ENCODE measurements around the gene UBASH3A. TPM values are rescaled to one million over a fixed set of nuclear protein-coding genes. Genes with fewer than 3 reads are reported as not detected.

Gene UBASH3A
- total RNA-seq, 1 experiment from 2014 or later, result not detected

- no peak for DNase-seq (ENCODE audit: extremely low read depth, low read depth)
Measured at GRCh38 chr21:42445311-42445710, 41.6 kb downstream of the UBASH3A start.

GRCh38 chr21:42446531-42446930 is 42.8 kb downstream of the UBASH3A start:
- DNase-seq (ENCODE audit: extremely low read depth, low read depth), result no peak

- no peak for DNase-seq (ENCODE audit: extremely low read depth, low read depth)
Measured at GRCh38 chr21:42447182-42447581, 43.5 kb downstream of the UBASH3A start.

GRCh38 chr21:42447732-42448131 is 44.0 kb downstream of the UBASH3A start:
- no peak for DNase-seq (ENCODE audit: extremely low read depth, low read depth)

GRCh38 chr21:42448686-42449085 is 45.0 kb downstream of the UBASH3A start:
- DNase-seq (ENCODE audit: extremely low read depth, low read depth), result no peak

- DNase-seq (ENCODE audit: extremely low read depth, low read depth), result no peak
Measured at GRCh38 chr21:42451941-42452340, 48.2 kb downstream of the UBASH3A start.

- no peak for DNase-seq (ENCODE audit: extremely low read depth, low read depth)
Measured at GRCh38 chr21:42452401-42453223, 48.9 kb downstream of the UBASH3A start.

- DNase-seq (ENCODE audit: extremely low read depth, low read depth), result no peak
Measured at GRCh38 chr21:42453224-42453985, 49.7 kb downstream of the UBASH3A start.

GRCh38 chr21:42453986-42454570 is 50.4 kb downstream of the UBASH3A start:
- DNase-seq (ENCODE audit: extremely low read depth, low read depth), result no peak

- no peak for DNase-seq (ENCODE audit: extremely low read depth, low read depth)
Measured at GRCh38 chr21:42454786-42455185, 51.1 kb downstream of the UBASH3A start.

GRCh38 chr21:42455196-42455595 is 51.5 kb downstream of the UBASH3A start:
- DNase-seq (ENCODE audit: extremely low read depth, low read depth), result no peak

- DNase-seq (ENCODE audit: extremely low read depth, low read depth), result no peak
Measured at GRCh38 chr21:42455754-42456440, 52.2 kb downstream of the UBASH3A start.

GRCh38 chr21:42456457-42456856 is 52.8 kb downstream of the UBASH3A start:
- DNase-seq (ENCODE audit: extremely low read depth, low read depth), result no peak

- no peak for DNase-seq (ENCODE audit: extremely low read depth, low read depth)
Measured at GRCh38 chr21:42459082-42459460, 55.4 kb downstream of the UBASH3A start.

GRCh38 chr21:42459546-42460215 is 56.0 kb downstream of the UBASH3A start:
- DNase-seq (ENCODE audit: extremely low read depth, low read depth), result no peak

GRCh38 chr21:42460391-42461184 is 56.9 kb downstream of the UBASH3A start:
- DNase-seq (ENCODE audit: extremely low read depth, low read depth), result no peak

GRCh38 chr21:42461185-42461520 is 57.5 kb downstream of the UBASH3A start:
- DNase-seq (ENCODE audit: extremely low read depth, low read depth), result no peak

- no peak for DNase-seq (ENCODE audit: extremely low read depth, low read depth)
Measured at GRCh38 chr21:42461881-42462877, 58.5 kb downstream of the UBASH3A start.
